Raji (cell line): ENCODE results near the gene KCTD17.

Experiments used
- POLR2A ChIP-seq: IDR thresholded peaks from 2 replicates; pipeline ENCODE4 v1.6.1; 2011; ENCODE audit warnings: low read depth, low read length, control low read depth; ENCODE audit not compliant: insufficient read depth

KCTD17 gene

DNA sequence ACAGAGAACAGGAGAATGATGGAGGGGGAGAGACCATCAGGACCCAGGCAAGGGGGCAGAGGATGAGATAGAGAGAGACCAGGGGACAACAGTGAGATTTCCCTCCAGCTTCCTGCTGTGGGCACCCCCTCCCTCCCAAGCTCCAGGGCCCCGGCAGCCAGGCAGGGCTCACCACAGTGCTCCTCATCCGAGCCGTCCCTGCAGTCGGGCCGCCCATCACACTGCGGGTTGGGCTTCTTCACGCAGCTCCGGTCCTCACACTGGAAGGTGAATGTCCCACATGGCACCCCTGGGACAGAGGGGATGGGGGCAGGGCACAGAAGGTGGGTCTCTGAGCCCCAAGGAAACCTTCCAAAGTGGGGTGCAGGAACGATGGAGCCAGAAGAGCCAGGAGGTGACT is 19.2 kb downstream of the KCTD17 start:
- no peak for TF ChIP-seq POLR2A

GRCh38 chr22:37072673-37073072 is 21.1 kb downstream of the KCTD17 start:
- no peak for TF ChIP-seq POLR2A

GRCh38 chr22:37074537-37074936 is 23.0 kb downstream of the KCTD17 start:
- no peak for TF ChIP-seq POLR2A

DNA sequence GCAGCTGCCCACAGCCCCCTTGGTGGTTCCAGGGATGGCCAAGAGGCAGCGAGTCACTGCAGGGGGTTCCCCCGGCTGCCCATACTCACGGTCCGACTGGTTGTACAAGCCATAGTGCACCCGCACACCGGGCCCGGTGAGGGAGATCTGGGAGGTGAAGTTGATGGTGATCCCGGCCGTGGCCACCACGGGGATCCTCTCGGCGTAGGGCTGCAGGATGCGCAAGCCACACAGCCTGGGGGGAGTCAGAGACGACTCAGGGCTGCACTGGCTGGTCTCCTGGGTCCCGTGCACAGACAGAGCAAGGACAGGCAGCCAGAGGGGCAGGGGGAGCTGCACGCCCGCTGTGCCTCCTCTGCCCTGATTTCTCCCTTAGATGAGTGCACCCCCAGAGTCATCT is 23.5 kb downstream of the KCTD17 start:
- no peak for TF ChIP-seq POLR2A

DNA sequence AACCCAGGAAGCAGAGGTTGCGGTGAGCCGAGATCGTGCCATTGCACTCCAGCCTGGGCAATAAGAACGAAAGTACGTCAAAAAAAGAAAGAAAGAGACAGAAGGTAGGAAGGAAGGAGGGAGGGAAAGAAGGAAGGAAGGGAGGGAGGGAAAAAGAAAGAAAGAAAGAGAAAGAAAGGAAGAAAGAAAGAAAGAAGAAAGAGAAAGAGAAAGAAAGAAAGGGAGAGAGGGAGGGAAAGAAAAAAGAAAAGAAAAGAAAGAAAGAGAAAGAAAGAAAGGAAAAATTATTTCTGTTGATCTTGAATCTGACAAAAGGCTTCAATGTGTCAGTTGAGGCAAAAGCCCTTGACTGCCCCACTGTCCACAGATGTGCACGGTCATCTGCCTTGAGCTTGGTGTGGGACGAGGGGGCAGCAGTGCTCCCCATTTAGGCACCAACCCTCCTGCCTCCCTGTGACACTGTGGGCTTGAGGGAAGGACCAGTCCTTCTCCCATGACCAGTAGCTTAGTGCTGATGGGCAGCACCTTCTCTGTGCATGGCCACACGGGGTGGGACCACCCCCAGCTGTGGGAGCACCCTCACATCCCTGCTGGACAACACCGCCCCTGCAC is 24.4 kb downstream of the KCTD17 start:
- TF ChIP-seq POLR2A = no peak

- TF ChIP-seq POLR2A = no peak
Observed at GRCh38 chr22:37077802-37078448, 26.4 kb downstream of the KCTD17 start.

DNA sequence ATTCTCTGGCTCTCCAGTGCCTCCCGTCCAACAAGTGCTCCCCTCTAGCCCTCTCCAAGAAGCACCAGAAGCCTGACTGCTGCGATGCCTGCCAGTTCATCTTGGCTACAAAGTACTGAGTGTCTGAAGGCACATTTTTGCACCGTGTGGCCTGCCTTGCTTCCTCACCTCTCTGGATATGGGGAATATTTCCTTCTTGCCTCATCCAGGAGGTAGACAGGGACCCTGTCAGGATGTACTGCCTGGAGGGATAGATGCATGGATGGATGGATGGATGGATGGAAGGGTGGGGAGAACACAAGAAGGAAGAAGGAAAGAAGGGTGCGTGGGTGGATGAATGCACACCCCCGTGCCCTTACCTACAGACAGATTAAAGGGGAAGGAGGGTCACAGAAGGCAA is 27.6 kb downstream of the KCTD17 start:
- no peak for TF ChIP-seq POLR2A

GRCh38 chr22:37079668-37080171 is 28.2 kb downstream of the KCTD17 start:
- TF ChIP-seq POLR2A = no peak

GRCh38 chr22:37080438-37080837 is 28.9 kb downstream of the KCTD17 start:
- TF ChIP-seq POLR2A = no peak

DNA sequence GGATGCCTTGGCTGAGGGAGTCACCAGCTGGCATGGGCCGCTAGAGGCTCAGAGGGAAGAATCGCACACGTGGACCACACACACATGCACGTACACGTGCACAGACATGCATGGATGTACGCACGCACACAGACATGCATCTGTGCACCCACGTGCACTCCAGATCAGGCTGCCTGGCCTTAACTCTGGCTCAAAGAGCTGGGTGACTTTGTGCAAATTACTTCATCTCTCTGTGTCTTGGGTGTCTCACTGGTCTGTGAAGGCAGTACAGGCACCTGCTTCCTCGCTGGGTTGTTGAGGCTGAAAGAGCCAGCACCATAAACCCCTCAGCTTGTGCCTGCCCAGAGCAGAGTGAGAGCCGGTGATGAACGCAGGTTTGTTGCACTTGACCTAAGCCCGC is 29.3 kb downstream of the KCTD17 start:
- TF ChIP-seq POLR2A = no peak

DNA sequence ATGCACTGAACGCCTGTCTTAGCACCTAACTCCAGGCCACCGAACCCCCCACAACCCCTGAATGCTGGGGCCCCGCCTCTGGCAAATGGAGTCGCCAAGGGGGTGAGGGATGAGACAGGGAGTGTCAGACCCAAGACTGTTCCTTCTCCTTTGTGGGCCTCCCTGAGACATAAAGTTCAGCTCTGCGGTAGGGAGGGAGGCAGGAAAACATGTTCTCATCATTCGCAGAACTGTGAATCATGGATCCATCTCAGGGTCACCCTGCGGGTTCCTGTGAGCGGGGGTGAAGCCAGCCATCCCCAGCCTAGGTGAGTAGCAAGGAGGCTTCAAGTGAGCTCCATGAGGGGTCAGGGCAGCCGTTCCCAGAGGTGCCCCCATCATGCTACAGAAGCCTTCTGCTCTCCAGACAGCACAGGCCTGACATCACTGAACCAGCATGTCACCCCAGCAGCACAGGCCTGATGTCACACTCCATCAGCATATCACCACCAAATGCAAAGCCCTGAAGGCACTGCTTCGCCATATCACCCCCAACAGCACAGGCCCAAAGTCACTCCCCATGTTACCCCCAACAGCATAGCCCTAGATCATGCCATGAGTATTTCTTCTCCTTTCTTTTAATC is 30.8 kb downstream of the KCTD17 start:
- no peak for TF ChIP-seq POLR2A

DNA sequence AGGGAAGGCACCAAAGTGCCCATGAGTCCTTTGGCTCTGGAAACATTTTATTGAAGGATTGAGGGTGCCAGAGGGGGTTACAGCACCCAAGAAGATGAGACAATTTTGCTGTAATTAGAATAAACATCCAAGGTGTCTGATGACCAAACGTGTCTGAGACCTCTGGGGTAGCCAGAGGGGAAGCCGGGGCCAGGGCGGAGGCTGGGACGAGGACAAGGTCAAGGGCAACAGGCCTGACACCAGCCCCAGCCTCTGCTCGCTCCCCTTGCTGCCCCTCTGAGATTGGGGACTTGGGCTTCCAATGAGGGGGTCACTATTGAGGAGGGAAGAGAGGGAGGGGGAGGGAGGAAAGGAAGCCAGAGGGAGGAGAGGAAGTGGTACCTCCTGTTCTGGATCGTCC is 32.4 kb downstream of the KCTD17 start:
- TF ChIP-seq POLR2A = no peak

DNA sequence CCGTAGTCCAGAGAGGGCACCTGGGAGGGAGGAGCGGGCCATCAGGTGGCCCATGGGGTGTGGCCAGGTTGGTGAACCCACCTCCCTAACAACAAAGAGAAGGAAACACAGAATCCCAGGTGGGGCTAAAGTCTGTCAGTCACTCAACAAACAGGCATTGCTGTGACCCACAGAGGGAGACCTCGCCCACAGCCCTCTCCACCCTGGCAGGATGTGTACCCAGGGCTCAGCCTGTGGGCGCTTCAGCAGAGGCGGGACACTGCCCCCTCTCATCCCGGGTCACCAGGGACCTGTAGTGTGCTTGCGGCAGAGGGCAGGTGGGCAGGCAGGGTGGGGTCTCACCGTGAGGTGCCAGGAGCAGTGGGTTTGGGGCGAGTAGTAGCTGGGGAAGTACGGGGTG is 32.8 kb downstream of the KCTD17 start:
- no peak for TF ChIP-seq POLR2A

DNA sequence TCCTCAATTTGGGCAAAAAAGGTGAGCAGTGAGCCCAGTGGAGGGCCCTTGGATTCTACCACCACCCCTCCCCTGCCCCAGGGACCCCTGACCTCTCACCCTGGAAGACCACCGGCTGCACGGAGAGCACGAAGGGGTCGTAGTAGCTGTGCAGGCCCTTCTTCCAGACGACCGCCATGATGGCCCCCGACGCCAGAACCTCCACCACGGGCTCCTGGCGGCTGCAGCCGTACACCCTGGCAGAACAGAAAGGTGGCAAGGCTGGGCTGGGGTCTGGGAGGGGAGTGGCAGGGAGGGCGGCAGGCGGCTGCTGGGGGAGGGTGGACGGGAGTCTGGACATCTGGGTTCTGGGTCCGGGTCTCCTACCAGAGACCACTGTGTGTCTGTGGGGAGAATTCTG is 34.6 kb downstream of the KCTD17 start:
- no peak for TF ChIP-seq POLR2A

DNA sequence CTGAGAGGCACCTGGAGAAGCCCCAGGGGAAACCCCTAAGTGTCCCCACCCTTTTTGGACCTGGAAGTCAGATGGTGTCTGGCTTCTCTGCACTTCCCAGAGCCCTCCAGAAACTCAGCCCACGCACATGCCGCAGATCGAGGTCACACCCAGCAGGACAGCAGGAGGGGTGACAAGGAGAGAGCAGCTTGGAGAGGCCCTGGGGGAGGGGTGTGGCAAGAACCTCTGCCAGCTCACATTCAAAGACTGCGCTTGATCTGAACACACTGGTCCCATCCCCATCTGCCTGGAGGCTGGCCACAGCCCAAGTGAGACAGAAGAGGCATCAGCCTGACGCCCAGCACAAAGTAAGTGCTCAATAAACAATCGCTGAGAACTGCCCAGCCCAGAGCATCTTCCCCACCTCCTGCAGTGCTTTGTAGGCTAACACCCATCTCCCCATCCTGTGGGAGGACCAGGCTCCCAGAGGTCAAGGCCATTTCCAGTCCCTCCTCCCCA is 36.6 kb downstream of the KCTD17 start:
- TF ChIP-seq POLR2A = no peak

GRCh38 chr22:37088750-37089408 is 37.3 kb downstream of the KCTD17 start:
- no peak for TF ChIP-seq POLR2A
